ENCODE data around the gene GNRHR.
A peak's percentile ranks its signal among the peaks of the same experiment; 100 is the strongest.

The GNRHR gene

GRCh38 chr4:67700738-67701516, 53.3 kb downstream of the GNRHR start, which contains the start of gene UBA6:
Gene UBA6, minus strand, starts transcription at chr4:67701155. Its CDS starts 36 bp downstream, at chr4:67701119.
- DNase-seq (ENCODE audit: low spot score) (peak; percentile 99), FAIRE-seq (peak; percentile 94)

- FAIRE-seq: no peak
- DNase-seq (ENCODE audit: low spot score): no peak
These were observed 54.0 kb downstream of the GNRHR start for GRCh38 chr4:67700116-67700737.

GRCh38 chr4:67699603-67700002, 54.6 kb downstream of the GNRHR start:
- FAIRE-seq (no peak), DNase-seq (ENCODE audit: low spot score) (no peak)

- DNase-seq (ENCODE audit: low spot score): no peak
- no peak for FAIRE-seq
These were observed 56.1 kb downstream of the GNRHR start for GRCh38 chr4:67697860-67698687.

- DNase-seq (ENCODE audit: low spot score): no peak
These were observed 58.1 kb downstream of the GNRHR start for GRCh38 chr4:67696061-67696460.

GRCh38 chr4:67694662-67695061, 59.5 kb downstream of the GNRHR start:
- no peak for DNase-seq (ENCODE audit: low spot score)
- no peak for FAIRE-seq

More at GRCh38 chr4:67696061-67696460, 58.1 kb downstream of the GNRHR start:
- FAIRE-seq: no peak

- DNase-seq (ENCODE audit: low spot score) (no peak), FAIRE-seq (no peak)
These were observed 62.9 kb downstream of the GNRHR start for GRCh38 chr4:67691328-67691727.
